Endothelial cell of hepatic sinusoid (primary cell): ENCODE results near the gene TRPM2.

Source experiments
- in situ Hi-C: cut with HindIII; loops from 2 replicates; pipeline ENCODE4 v1.10.0; 2017; ENCODE audit warnings: low sequenced_read_pairs

The TRPM2 gene

DNA sequence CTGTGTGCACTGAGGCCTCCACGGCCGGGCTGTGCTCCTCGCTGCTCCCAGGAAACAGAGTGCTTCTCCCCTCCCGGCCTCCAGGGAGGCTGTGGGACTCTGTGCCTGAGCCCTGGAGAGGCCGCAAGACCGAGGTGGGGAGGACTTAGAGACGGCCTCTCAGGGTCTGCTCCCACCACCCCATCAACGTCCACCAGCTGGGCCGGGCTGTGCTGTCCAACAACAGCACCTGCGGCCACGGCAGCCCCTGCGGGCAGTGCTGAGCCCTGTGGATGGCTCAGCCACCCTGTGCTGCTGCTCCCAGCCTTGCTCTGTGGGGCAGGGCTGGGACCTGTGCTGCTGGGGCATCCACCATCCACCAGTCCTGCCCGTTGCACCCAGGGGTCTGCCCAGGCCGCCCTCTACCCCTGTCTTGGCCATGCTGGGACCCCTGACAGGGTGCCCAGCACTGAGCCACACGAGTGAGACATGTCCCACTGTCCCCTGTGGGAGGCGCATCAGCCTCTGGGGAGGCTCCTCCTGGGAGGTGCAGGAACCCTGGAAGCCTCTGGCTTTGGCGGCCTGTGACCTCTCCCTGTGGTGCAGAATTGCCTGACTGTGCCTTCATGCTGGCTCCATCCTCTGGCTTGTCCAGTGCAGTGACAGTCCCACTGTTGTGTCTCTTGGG lies 70.7 kb downstream of the TRPM2 start:
- in situ Hi-C loops, result no loop called here

DNA sequence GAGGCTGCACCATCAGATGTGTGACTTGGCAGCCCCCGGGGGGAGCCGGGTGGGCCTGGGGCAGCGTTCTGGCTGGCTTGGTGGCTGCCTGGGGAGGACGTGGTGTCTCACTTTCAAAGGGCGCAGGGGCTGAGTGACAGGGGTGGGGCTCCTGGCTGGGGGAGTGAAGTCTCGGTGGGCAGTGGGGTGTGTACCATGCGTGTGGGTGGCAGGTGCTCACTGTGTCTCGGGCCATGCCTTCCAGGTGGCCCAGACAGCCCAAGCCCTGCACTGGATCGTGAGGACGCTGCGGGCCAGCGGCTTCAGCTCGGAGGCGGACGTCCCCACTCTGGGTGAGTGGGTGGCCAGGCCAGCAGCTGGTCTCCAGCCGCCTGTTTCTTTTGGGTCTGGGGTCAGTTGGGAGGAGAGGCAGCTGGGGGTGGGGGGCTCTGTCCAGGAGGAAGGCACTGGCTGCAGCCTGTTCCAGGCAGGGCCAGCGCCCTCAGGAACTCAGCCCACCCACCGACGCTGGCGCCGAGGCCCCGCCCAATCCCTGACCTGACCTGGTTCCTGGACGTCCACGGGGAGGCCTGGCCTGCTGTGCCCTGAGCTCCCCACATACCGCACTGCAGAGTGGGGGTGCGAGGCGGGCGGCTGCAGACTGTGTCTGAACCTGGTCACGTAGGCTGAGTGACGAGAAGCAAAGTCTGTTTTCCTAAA lies 71.3 kb downstream of the TRPM2 start:
- in situ Hi-C loops, result no loop called here

DNA sequence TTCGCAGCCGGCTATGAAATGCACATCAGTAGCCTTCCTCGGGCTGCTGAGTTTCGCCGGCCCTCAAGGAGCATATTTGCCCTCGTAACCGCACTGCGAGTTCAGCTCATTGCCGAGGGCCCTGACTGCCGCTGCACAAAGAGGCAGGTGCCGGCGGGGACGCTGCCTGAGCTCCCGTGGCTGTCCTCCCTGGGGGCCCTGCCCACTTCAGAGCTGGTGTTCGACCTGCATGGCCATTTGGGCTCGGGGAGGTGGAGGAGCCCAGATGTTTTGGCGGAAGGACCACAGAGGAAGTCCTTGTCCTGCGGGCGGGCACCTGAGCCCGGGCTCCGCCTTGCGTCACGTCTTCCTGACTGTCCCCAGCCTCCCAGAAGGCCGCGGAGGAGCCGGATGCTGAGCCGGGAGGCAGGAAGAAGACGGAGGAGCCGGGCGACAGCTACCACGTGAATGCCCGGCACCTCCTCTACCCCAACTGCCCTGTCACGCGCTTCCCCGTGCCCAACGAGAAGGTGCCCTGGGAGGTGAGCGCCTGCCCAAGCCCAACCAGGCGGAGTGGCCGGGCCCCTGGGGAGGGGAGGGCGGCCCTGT lies 72.0 kb downstream of the TRPM2 start:
- in situ Hi-C loops, result no loop called here

DNA sequence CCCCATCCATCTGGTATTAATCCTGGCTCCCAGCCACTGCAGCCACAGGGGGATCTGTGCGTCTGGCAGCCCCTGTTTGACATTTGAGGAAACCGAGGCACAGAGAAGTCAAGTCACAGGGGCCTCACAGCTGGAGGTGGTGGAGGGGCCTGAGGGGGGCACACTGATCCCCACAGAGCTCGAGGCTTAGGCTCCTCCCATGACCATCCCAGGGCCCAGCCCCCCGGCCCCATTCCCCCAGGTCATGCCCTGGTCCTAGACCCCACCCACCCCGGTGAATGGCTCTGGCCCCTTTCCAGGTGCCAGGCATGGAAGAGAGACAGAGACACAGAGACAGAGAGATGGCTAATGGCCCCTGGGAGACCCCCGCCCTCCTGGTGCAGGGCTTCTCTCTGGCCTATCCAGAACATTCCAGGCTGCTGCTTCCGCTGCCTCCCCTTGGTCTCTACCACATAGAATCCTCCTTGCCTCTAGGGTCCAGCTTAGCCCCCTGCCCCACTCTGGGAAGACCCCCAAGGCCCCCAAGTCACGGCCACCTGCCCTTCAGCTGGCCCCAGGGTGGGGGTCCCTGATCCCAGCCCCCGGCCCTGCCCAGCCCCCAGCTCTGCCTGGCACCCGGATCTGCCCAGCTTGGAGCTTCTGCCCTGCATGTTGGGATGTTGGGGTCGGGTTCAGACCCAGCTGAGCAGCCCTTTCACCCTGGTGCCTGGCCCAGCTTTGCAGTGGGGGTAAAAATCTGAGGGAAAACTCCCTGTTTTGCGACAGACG lies 72.7 kb downstream of the TRPM2 start:
- in situ Hi-C loops, result no loop called here

DNA sequence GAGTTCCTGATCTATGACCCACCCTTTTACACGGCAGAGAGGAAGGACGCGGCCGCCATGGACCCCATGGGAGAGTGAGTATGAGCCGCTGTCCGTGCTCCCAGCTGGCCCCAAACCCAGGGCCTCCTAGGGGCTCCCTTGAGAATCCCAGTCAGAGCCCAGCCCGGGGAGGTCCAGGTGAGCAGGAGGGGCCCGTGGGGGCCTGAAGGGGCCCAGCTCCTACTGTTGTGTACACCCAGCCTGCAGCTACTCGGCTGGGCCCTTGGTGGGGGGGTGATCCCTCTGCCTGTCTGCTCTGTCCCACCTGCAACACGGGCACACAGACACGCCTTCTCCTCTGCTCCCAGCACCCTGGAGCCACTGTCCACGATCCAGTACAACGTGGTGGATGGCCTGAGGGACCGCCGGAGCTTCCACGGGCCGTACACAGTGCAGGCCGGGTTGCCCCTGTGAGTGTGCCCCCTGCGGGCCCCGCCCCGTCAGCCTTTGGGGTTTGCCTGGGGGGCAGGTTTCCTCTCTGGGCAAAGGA lies 73.3 kb downstream of the TRPM2 start:
- in situ Hi-C loops, result no loop called here

DNA sequence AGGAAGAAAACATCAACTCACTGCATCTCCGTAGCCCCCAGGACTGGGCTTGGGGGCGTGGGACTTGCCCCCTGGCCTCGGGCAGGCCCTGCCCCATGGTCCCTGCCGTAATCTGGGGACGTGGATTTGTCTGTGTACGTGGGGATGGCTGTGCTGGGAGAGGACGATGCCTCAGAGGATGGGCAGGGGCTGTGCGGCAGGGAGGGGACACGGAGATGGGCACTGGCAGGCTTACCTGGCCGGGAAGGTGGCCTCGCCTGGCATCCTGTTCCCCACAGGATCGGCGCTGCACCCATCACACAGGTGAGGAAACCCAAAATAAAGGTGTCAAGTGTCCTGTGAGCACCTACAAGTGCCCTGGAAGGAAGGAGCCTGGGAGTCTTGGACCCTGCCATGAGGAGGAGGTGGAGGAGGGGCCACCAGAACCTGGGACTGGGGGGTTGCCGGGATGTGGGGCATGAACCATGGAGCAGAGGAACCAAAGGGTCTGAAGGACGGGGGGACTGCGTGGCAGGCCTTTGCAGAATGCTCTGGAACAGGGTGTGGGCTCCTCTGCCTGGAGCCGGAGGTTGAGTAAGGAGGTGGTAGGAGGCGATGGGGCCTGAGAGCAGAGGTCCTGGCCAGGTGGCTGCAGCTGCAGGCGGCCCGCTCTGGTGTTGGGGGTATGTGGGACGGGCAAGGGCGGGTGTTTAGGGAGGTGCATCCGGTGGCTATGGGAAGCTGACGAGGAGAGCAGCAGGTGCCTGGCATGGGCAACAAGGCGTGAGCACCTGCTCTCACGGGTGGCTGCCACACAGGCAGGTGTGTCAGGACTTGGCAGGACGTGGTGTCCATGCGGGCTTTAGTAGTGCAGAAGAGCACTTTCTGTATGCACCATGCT lies 74.1 kb downstream of the TRPM2 start:
- in situ Hi-C loops, result no loop called here

DNA sequence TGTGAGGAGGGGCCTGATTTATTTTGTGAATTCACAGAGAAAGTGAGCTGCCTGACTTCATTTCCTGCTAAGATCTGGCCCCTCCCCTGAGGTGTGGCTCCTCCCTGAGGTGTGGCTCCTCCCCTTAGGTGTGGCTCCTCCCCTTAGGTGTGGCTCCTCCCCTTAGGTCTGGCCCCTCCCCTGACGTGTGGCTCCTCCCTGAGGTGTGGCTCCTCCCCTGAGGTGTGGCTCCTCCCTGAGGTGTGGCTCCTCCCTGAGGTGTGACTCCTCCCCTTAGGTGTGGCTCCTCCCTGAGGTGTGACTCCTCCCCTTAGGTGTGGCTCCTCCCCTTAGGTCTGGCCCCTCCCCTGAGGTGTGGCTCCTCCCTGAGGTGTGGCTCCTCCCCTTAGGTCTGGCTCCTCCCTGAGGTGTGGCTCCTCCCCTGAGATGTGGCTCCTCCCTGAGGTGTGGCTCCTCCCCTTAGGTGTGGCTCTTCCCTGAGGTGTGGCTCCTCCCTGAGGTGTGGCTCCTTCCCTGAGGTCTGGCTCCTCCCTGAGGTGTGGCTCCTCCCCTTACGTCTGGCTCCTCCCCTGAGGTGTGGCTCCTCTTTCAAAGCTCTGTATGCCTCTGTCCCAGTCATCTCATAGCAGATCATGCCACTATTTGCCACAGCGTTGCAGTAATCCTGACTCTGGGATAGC lies 75.0 kb downstream of the TRPM2 start:
- in situ Hi-C loops, result no loop called here

DNA sequence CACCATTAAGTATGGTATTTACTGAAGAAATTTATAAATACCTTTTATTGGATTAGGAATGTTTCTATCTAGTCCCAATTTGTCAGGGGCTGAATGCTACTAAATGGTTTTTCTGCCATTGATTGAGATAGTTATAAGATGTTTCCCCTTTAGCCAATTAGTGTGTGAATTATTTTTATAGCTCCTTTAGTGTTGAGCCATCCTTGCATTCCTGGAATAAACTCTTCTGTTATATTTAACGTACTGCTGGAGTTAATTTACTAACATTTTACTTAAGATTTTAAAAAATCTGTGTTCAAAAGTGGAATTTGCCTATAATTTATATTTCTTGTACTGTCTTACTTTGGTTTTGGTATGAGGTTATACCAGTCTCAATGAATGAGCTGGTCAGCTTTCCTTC lies 76.5 kb downstream of the TRPM2 start:
- in situ Hi-C loops, result no loop called here

DNA sequence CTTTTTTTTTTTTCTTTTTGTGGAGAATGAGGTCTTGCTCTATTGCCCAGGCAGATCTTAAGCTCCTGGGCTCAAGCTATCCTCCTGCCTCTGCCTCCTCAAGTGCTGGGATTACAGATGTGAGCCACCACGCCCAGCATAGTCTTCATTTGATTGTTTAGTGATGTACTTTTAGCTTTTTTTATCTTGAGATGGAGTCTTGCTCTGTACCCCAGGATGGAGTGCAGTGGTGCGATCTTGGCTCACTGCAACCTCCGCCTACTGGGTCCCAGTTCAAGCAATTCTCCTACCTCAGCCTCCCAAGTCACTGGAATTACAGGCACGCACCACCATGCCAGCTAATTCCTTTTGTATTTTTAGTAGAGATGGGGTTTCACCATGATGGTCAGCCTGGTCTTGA lies 77.9 kb downstream of the TRPM2 start:
- in situ Hi-C loops, result no loop called here

DNA sequence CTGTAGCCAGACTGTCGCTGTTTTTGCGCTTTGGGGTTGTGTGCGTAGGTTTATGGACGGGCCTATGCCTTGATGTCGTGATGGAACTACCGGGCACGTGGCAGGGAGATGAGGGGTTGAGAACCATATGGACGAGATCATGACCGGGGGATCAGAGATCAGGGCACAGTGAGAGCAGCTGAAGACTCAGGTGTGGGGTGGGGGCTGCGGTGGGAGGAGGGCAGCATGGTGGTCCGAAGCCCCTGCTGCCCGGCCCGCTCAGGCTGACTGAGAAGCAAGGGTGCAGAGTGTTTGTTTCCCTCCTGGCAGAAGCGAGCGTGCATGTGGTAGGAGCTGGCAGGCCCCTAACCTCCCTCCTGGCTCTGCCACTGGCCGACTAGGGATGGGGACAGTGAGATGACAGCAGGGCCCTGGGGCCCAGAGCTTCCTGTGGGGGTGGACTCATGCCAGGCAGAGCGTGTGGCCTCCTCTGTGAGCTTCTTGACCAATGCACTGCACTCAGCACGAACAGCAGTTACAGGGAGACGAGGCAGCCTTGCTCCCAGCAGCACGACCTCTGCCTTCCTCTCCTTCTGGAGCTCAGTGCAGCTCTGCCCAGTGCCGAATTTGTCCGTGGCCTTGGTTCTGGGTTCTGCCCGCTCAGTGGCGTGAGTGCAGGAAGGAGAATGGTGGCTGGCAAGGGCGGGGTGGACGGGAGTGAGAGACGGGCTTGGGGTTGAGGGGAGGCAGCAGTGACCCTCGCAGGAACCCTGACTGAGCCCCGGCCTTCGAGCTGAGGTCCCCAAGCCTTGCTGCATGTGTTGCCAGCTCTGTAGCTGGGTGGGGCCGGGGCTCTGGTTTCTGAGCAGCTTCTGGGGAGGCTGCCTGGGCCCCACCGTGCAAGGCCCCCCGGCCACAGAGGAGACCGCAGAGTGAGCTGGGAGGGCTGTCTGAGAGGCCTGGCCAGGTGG lies 79.7 kb downstream of the TRPM2 start:
- in situ Hi-C loops, result no loop called here

DNA sequence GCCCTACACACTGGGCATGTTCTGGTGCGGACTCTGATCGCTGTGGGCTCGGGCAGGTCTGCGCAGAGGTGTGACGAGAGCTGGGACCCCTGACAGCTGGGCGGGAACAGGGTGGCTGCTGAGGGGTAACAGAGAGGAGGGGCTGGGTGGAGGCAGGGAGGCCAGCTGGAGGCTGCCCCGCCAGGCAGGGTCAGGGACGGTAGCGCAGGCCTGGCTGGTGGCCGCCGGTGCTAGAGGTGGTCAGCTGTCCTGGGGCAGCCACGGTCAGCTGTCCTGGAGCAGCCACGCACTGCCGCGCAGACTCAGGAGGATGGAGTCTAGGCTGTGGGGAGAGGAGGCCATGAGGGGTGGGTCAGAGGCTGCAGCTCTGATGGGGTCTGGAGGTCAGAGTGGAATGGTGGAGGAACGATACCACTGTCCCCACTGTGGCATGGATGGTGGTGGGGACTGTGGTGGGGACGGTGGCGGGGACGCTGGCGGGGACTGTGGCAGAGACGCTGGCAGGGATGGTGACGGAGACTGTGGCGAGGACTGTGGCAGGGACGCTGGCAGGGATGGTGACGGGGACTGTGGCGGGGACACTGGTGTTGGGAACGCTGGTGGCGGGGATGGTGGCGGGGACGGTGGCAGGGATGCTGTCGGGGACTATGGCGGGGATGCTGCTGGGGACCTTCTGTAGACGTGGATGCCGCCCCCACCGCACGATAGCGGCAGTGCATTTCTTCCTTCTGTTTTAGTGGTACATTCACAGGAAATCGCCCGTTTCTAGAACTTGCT lies 80.6 kb downstream of the TRPM2 start:
- in situ Hi-C loops, result no loop called here

DNA sequence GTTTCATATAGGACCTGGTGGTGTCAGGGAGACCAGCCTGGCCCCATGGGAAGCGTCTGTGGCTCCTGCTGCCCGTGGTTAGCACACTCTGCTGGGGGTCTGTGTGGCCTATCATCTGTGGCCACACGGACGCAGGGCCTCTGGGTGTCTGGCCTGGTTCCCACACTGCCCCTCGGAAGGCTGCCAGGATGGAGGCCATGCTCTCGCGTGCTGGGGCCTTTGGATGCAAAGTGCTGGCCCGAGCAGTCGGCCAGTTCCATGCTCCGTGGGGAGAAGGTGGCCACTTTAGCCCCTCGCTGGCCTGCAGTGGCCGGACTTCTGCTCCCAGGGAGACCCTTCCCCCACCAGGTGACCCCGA lies 81.1 kb downstream of the TRPM2 start:
- in situ Hi-C loops, result no loop called here

DNA sequence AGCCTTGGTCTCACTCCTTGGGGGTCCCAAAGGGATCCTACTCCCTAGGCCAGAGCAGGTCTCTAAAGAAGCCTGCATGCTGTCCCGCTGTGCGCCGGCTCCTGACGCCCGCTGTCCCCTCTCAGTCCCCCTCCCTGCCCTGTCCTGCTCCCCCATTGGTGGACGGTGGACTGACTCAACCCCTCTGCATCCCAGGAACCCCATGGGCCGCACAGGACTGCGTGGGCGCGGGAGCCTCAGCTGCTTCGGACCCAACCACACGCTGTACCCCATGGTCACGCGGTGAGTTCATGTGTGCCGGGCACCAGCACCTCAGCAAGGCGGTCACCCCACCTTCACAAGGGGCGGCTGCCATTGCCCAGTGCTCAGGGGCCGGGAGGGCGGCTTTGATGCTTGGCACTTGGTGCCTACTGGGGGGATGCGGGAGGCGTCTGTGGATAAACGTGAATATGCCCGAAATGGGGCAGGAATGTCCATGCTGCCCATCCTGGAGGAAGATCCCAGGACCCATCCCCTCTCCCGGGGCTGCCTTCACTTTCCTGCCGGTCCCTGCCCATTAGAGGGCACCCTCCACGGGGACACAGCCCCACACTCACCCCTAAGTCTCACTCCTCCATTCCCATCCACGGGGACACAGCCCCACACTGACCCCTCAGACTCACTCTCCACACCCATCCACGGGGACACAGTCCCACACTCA lies 81.7 kb downstream of the TRPM2 start:
- in situ Hi-C loops, result no loop called here

DNA sequence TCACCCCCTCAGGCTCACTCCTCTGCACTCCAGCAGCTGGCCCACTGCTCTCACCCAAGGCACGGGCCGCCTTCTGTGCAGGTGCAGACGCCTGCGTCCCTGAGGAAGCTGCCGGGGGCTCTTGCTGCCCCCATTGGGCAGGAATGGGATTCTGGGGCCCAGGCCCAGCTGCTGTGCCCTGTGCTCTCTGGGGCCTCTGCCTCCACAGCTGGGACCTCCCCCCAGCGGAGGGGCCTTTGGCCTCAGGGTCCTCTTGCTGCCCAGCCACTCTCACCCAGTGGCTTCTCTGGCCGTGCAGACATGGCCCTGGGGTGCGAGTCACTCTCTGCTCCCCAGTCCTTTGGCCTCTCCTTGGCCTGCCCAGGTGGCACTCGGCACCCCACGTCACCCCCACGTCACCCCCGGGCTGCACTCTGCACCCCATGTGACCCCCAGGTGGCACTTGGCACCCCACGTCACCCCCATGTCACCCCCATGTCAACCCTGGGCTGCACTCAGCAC lies 82.7 kb downstream of the TRPM2 start:
- in situ Hi-C loops, result no loop called here

DNA sequence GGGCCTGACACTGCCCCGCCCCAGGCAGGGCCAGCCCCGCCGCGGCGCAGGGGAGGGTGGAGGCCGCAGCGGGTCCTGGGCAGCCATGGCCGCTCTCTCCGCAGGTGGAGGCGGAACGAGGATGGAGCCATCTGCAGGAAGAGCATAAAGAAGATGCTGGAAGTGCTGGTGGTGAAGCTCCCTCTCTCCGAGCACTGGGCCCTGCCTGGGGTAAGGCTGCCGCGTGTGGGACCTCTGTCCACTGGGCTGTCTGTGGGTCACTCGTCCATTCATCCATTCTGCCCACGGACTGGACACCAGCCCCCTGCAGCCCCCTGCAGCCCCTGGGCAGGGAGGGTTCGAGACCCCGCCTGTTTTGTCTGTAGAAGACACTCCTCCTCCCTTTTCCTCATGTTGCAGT lies 83.5 kb downstream of the TRPM2 start:
- in situ Hi-C loops, result no loop called here

DNA sequence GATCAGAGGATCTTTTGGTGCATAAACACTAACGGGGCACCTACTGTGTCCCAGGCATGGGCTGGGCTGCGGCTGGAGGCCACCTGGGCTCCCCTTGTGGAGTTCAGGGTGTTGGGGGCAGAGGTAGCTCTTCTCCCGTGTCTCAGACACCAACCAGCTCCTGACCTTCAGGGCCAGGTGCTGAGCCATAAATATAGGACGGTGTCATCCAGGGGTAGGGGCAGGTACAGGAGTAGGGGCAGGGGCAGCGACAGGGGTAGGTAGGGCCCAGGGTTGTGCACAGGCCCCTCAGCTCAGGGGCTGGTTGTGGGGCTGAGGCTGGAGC lies 83.9 kb downstream of the TRPM2 start:
- in situ Hi-C loops, result no loop called here

DNA sequence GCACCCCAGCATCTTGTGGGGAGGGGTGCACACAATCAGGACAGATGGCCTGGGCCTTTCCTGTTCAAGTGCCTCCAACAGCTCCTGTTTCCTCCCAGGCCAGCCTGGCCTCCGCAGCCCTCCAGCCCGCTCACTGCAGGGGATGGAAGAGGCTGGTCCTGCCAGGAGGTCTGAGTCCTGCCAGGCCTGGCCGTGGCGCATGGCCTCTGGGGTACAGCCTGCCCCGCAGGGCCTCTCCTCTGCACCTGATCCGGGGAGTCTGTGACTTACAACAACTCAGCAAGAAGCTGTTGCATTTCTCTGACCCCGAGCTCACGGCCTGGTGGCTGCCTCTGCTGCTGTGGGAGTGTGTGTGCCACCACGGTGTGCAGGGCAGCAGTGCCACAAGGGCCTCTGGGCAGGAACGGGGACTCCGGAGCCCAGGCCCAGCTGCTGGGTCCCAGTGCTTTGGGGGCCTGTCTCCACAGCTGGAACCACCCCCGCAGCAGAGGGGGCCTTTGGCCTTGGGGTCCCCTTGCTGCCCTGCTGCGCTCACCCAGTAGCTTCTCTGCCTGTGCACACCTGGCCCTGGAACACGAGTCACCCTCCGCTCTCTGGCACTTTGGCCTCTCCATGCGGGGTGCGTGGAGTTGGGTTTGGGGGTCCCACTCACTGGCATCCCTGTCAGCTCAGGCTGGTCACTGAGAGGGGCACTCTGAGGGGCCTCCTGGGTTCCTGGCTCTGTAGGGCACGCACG lies 84.4 kb downstream of the TRPM2 start:
- in situ Hi-C loops, result no loop called here
